GM11168 (cell line): ENCODE data around the gene LSM8.
"Not testable (repeated sequence)": the region's sequence is repeated elsewhere in the genome, so short reads cannot be mapped to it uniquely, and the experiment has no call there.

ENCODE experiments used
- in situ Hi-C: fragments of 300-500 bp; cut with MboI; formaldehyde crosslinking; loops from one replicate; pipeline ENCODE4 v1.12.0; 2022; ENCODE audit warnings: low sequenced_read_pairs; ENCODE audit not compliant: unreplicated experiment

Gene LSM8

GRCh38 chr7:118183786-118184564, at the start of gene LSM8:
LSM8 (plus strand) TSS chr7:118184164; CDS start chr7:118184224, 60 bp downstream.
- in situ Hi-C loops = no loop called here

GRCh38 chr7:118134420-118134819, 49.5 kb upstream of the LSM8 start:
- in situ Hi-C loops = not testable (repeated sequence)

- in situ Hi-C loops = no loop called here
These were observed 43.5 kb upstream of the LSM8 start for GRCh38 chr7:118140468-118140867.

- in situ Hi-C loops = no loop called here
These were observed 42.0 kb upstream of the LSM8 start for GRCh38 chr7:118142012-118142411.

GRCh38 chr7:118148930-118149329, 35.0 kb upstream of the LSM8 start:
- in situ Hi-C loops = no loop called here

- in situ Hi-C loops = no loop called here
These were observed 34.6 kb upstream of the LSM8 start for GRCh38 chr7:118149394-118149793.

- in situ Hi-C loops = loop anchor here (25.0 kb wide), 1 partner anchor 389 kb away; no protein-coding TSS in a partner anchor
These were observed 32.3 kb upstream of the LSM8 start for GRCh38 chr7:118151671-118152070.

GRCh38 chr7:118152149-118152548, 31.8 kb upstream of the LSM8 start:
- in situ Hi-C loops = loop anchor here (25.0 kb wide), 1 partner anchor 390 kb away; no protein-coding TSS in a partner anchor

- in situ Hi-C loops = loop anchor here (25.0 kb wide), 1 partner anchor 390 kb away; no protein-coding TSS in a partner anchor
These were observed 31.3 kb upstream of the LSM8 start for GRCh38 chr7:118152654-118153053.

GRCh38 chr7:118153551-118154177, 30.3 kb upstream of the LSM8 start:
- in situ Hi-C loops = loop anchor here (25.0 kb wide), 1 partner anchor 391 kb away; no protein-coding TSS in a partner anchor

- in situ Hi-C loops = loop anchor here (25.0 kb wide), 1 partner anchor 396 kb away; no protein-coding TSS in a partner anchor
These were observed 25.2 kb upstream of the LSM8 start for GRCh38 chr7:118158766-118159165.

- in situ Hi-C loops = loop anchor here (25.0 kb wide), 1 partner anchor 407 kb away; no protein-coding TSS in a partner anchor
These were observed 14.8 kb upstream of the LSM8 start for GRCh38 chr7:118169146-118169545.

GRCh38 chr7:118175740-118176139, 8.2 kb upstream of the LSM8 start:
- in situ Hi-C loops = no loop called here

- in situ Hi-C loops = no loop called here
These were observed 4.8 kb upstream of the LSM8 start for GRCh38 chr7:118179191-118179590.

GRCh38 chr7:118182593-118183427, 1.2 kb upstream of the LSM8 start:
- in situ Hi-C loops = no loop called here

- in situ Hi-C loops = no loop called here
These were observed 557 bp upstream of the LSM8 start for GRCh38 chr7:118183428-118183785.

- in situ Hi-C loops = no loop called here
These were observed 589 bp downstream of the LSM8 start for GRCh38 chr7:118184565-118184940.

GRCh38 chr7:118185163-118185860, 1.3 kb downstream of the LSM8 start:
- in situ Hi-C loops = no loop called here

GRCh38 chr7:118186501-118186900, 2.5 kb downstream of the LSM8 start:
- in situ Hi-C loops = no loop called here

GRCh38 chr7:118194571-118194970, 10.6 kb downstream of the LSM8 start:
- in situ Hi-C loops = no loop called here
